Hepatocyte (in vitro differentiated cells): ENCODE measurements around the gene LIPC. TPM values are rescaled to one million over a fixed set of nuclear protein-coding genes. Genes with fewer than 3 reads are reported as not detected.

ENCODE experiments used
- DNase-seq: peaks from one replicate; pipeline ENCODE4 v3.0.0-alpha.2; 2016; ENCODE audit warnings: low spot score
- H2AFZ ChIP-seq: fragments of 200-600 bp; sonication (generic); 2 replicates; pipeline ENCODE4 v1.6.0; 2016; ENCODE audit warnings: antibody characterized with exemption, mild to moderate bottlenecking
- H3K27ac ChIP-seq: fragments of 200-600 bp; sonication (generic); 2 replicates; pipeline ENCODE4 v1.5.1; 2016; ENCODE audit warnings: mild to moderate bottlenecking
- H3K27me3 ChIP-seq: fragments of 200-600 bp; sonication (generic); 2 replicates; pipeline ENCODE4 v1.6.1; 2016
- H3K36me3 ChIP-seq: fragments of 200-600 bp; sonication (generic); replicated peaks from 2 replicates; pipeline ENCODE4 v1.5.1; 2016; ENCODE audit warnings: low read depth; ENCODE audit not compliant: insufficient read depth
- H3K4me1 ChIP-seq: fragments of 200-600 bp; sonication (generic); 2 replicates; pipeline ENCODE4 v1.5.1; 2016; ENCODE audit warnings: mild to moderate bottlenecking, moderate library complexity; ENCODE audit not compliant: insufficient read depth
- H3K4me2 ChIP-seq: fragments of 200-600 bp; sonication (generic); 2 replicates; pipeline ENCODE4 v1.6.0; 2016
- H3K4me3 ChIP-seq: fragments of 200-600 bp; sonication (generic); 2 replicates; pipeline ENCODE4 v1.5.1; 2016; ENCODE audit warnings: mild to moderate bottlenecking
- H3K79me2 ChIP-seq: fragments of 200-600 bp; sonication (generic); 2 replicates; pipeline ENCODE4 v1.6.0; 2017; ENCODE audit warnings: mild to moderate bottlenecking
- H3K9me2 ChIP-seq: fragments of 200-600 bp; sonication (generic); replicated peaks from 2 replicates; pipeline ENCODE4 v1.6.0; 2017; ENCODE audit warnings: mild to moderate bottlenecking; ENCODE audit not compliant: insufficient read depth
- H3K9me3 ChIP-seq: fragments of 200-600 bp; sonication (generic); 2 replicates; pipeline ENCODE4 v1.5.1; 2016; ENCODE audit warnings: low read depth, mild to moderate bottlenecking
- H4K20me1 ChIP-seq: fragments of 200-600 bp; sonication (generic); 2 replicates; pipeline ENCODE4 v1.6.0; 2016; ENCODE audit warnings: mild to moderate bottlenecking; ENCODE audit not compliant: insufficient read depth, poor library complexity, severe bottlenecking
- CTCF ChIP-seq: fragments of 200-600 bp; sonication (generic); IDR thresholded peaks from 2 replicates; pipeline ENCODE4 v1.5.1; 2016; ENCODE audit warnings: antibody characterized with exemption, mild to moderate bottlenecking; ENCODE audit not compliant: poor library complexity
- EZH2 ChIP-seq: fragments of 200-600 bp; sonication (generic); IDR thresholded peaks from 2 replicates; pipeline ENCODE4 v1.6.1; 2016; ENCODE audit warnings: antibody characterized with exemption, mild to moderate bottlenecking, borderline replicate concordance
- EZH2phosphoT487 ChIP-seq: fragments of 200-600 bp; sonication (generic); IDR thresholded peaks from one replicate; pipeline ENCODE4 v1.6.1; 2018; ENCODE audit warnings: antibody characterized with exemption, mild to moderate bottlenecking, low read depth, moderate library complexity; ENCODE audit not compliant: unreplicated experiment, severe bottlenecking
- WGBS: methylation state at CpG from one replicate; pipeline ENCODE4 v1.1.6; 2016; ENCODE audit warnings: low lambda C conversion rate; ENCODE audit errors: missing lambda C conversion rate; 5-methylcytosine and 5-hydroxymethylcytosine counted together
- polyA plus RNA-seq: library from polyadenylated mRNA; unstranded; fragments of >200 nt; fragmentation: Nextera tagmentation; extraction: Ambion mirVana; gene quantifications from 2 replicates; pipeline ENCODE4 v1.2.1, GENCODE V29; 2016
- total RNA-seq: library from RNA; depleted of rRNA; stranded (reverse); fragments of >200 nt; gene quantifications from 2 replicates; pipeline ENCODE4 v1.2.3, GENCODE V29; 2014

LIPC gene
- total and polyA plus RNA-seq, 2 experiments from 2014 or later, result 37.0 to 64.8 TPM

- Histone ChIP-seq H3K4me2 (peak overlapping the region; percentile 39), H3K36me3 (no peaks in the 10 kb centered on the region), H3K9me2 (no peaks in the 10 kb centered on the region), H3K27me3 (no peaks in the 10 kb centered on the region), H2AFZ (peak overlapping the region; percentile 22), H3K27ac (peak overlapping the region; percentile 72), H3K79me2 (no peaks in the 10 kb centered on the region), H3K4me3 (no peak overlapping the region), H4K20me1 (no peaks in the 10 kb centered on the region), H3K9me3 (no peaks in the 10 kb centered on the region), H3K4me1 (peaks cover 26% of the 10 kb centered on the region)
- TF ChIP-seq EZH2phosphoT487 (no peak), CTCF (no peak), EZH2 (no peak)
- DNase-seq, result peak; percentile 65
- 39% methylated on average over 17 of the region's 23 CpGs for WGBS
Measured at GRCh38 chr15:58551764-58552504, 120.1 kb downstream of the LIPC start.

- no peaks in the 10 kb centered on the region for H3K27me3 ChIP-seq
- peak overlapping the region; percentile 39 for H3K4me2 ChIP-seq
- WGBS, result 94% methylated on average over 21 of the region's 24 CpGs
- H3K9me2 ChIP-seq, result no peaks in the 10 kb centered on the region
- no peak for DNase-seq
- H3K4me1 ChIP-seq, result peaks cover 24% of the 10 kb centered on the region
- peak overlapping the region; percentile 72 for H3K27ac ChIP-seq
- no peaks in the 10 kb centered on the region for H3K79me2 ChIP-seq
- H3K9me3 ChIP-seq, result no peaks in the 10 kb centered on the region
- H4K20me1 ChIP-seq, result no peaks in the 10 kb centered on the region
- H3K4me3 ChIP-seq, result no peak overlapping the region
- peak overlapping the region; percentile 22 for H2AFZ ChIP-seq
- no peaks in the 10 kb centered on the region for H3K36me3 ChIP-seq
- TF ChIP-seq EZH2 (no peak), CTCF (no peak), EZH2phosphoT487 (no peak)
Measured at GRCh38 chr15:58552505-58553364, 120.9 kb downstream of the LIPC start.

- Histone ChIP-seq H3K27me3 (no peaks in the 10 kb centered on the region), H3K9me3 (no peaks in the 10 kb centered on the region), H4K20me1 (no peaks in the 10 kb centered on the region), H3K27ac (no peak overlapping the region), H3K4me3 (no peak overlapping the region), H2AFZ (no peak overlapping the region), H3K4me2 (no peak overlapping the region), H3K79me2 (no peaks in the 10 kb centered on the region), H3K9me2 (no peaks in the 10 kb centered on the region), H3K4me1 (peaks cover 24% of the 10 kb centered on the region), H3K36me3 (no peaks in the 10 kb centered on the region)
- TF ChIP-seq EZH2phosphoT487, result no peak
- TF ChIP-seq CTCF, result no peak
- 95% methylated on average over 10 of the region's 10 CpGs for WGBS
- no peak for DNase-seq
Measured at GRCh38 chr15:58553365-58553918, 121.7 kb downstream of the LIPC start.
